ENCODE measurements around the gene CXCR2.

The CXCR2 gene

GRCh38 chr2:218179782-218180181 is 54.0 kb downstream of the CXCR2 start:
- H3K79me2 ChIP-seq, result no peaks in the 10 kb centered on the region
- H3K4me2 ChIP-seq (ENCODE audit: low read length), result no peak overlapping the region
- H3K4me1 ChIP-seq, result peaks cover 3% of the 10 kb centered on the region
- no peak overlapping the region for H2AFZ ChIP-seq
- no peaks in the 10 kb centered on the region for H3K36me3 ChIP-seq (ENCODE audit: control insufficient read depth, insufficient read depth, low read length)
- TF ChIP-seq, protein P1, sequence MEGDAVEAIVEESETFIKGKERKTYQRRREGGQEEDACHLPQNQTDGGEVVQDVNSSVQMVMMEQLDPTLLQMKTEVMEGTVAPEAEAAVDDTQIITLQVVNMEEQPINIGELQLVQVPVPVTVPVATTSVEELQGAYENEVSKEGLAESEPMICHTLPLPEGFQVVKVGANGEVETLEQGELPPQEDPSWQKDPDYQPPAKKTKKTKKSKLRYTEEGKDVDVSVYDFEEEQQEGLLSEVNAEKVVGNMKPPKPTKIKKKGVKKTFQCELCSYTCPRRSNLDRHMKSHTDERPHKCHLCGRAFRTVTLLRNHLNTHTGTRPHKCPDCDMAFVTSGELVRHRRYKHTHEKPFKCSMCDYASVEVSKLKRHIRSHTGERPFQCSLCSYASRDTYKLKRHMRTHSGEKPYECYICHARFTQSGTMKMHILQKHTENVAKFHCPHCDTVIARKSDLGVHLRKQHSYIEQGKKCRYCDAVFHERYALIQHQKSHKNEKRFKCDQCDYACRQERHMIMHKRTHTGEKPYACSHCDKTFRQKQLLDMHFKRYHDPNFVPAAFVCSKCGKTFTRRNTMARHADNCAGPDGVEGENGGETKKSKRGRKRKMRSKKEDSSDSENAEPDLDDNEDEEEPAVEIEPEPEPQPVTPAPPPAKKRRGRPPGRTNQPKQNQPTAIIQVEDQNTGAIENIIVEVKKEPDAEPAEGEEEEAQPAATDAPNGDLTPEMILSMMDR (IDR thresholded peaks at IDR 0.05), result no peak
- no peaks in the 10 kb centered on the region for H3K27me3 ChIP-seq (ENCODE audit: control insufficient read depth, insufficient read depth, low read length)
- no peak overlapping the region for H3K4me3 ChIP-seq (ENCODE audit: low read depth, low read length)
- no peak overlapping the region for H3K27ac ChIP-seq
- H3K9ac ChIP-seq, result no peak overlapping the region
- H3K9me3 ChIP-seq (ENCODE audit: control insufficient read depth, low read length), result no peaks in the 10 kb centered on the region

- no peaks in the 10 kb centered on the region for H3K79me2 ChIP-seq
- TF ChIP-seq, protein P1 (IDR thresholded peaks at IDR 0.05), result no peak
- H3K9ac ChIP-seq, result no peak overlapping the region
- no peak overlapping the region for H3K4me3 ChIP-seq (ENCODE audit: low read depth, low read length)
- no peak overlapping the region for H3K27ac ChIP-seq
- H3K4me2 ChIP-seq (ENCODE audit: low read length), result no peak overlapping the region
- H3K9me3 ChIP-seq (ENCODE audit: control insufficient read depth, low read length), result no peaks in the 10 kb centered on the region
- peaks cover 3% of the 10 kb centered on the region for H3K4me1 ChIP-seq
- no peaks in the 10 kb centered on the region for H3K36me3 ChIP-seq (ENCODE audit: control insufficient read depth, insufficient read depth, low read length)
- no peaks in the 10 kb centered on the region for H3K27me3 ChIP-seq (ENCODE audit: control insufficient read depth, insufficient read depth, low read length)
- H2AFZ ChIP-seq, result peak overlapping the region; percentile 57
Measured at GRCh38 chr2:218180467-218181114, 54.8 kb downstream of the CXCR2 start.

DNA sequence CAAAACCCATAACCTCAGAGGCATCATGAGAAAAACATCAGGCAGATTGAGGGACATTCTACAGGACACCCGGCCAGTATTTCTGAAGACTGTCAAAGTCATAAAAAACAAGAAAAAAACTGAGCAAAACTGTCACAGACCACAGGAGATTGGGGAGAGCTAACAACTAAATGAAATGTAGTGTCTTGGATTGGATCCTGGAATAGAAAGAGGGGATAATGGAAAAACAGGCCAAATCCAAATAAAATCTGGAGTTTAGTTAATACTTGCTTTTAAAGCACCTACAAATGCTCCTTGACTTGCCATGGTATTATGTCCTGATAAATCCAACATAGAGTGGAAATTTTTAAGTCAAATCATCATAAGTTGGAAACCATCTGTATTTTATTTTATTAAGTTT is 58.5 kb downstream of the CXCR2 start:
- no peaks in the 10 kb centered on the region for H3K36me3 ChIP-seq (ENCODE audit: control insufficient read depth, insufficient read depth, low read length)
- no peaks in the 10 kb centered on the region for H3K9me3 ChIP-seq (ENCODE audit: control insufficient read depth, low read length)
- peaks cover 12% of the 10 kb centered on the region for H3K4me1 ChIP-seq
- H3K79me2 ChIP-seq, result no peaks in the 10 kb centered on the region
- no peak overlapping the region for H2AFZ ChIP-seq
- no peak overlapping the region for H3K4me2 ChIP-seq (ENCODE audit: low read length)
- H3K27ac ChIP-seq, result no peak overlapping the region
- TF ChIP-seq, protein P1 (IDR thresholded peaks at IDR 0.05), result no peak
- no peak overlapping the region for H3K4me3 ChIP-seq (ENCODE audit: low read depth, low read length)
- H3K27me3 ChIP-seq (ENCODE audit: control insufficient read depth, insufficient read depth, low read length), result no peaks in the 10 kb centered on the region
- H3K9ac ChIP-seq, result no peak overlapping the region

DNA sequence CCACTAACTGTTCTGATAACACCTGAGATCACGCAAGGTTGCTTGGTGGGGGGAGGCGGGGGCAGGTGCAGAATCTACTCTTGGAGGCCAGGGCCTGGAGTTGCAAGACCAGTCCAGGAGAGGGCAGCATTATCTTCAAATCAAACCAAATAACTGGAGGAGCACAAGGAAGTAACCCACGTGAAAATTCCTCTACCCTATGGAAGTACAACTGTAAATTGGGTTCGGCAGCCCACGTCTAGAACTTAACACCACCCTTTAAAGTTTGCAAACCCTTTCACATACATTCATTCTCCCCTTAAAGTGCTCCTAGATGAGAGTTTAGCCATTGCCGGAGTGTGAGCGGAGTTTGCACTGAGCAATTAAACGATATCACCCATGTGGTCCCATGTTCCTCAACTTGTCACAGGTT is 60.5 kb downstream of the CXCR2 start:
- Histone ChIP-seq H3K27me3 (ENCODE audit: control insufficient read depth, insufficient read depth, low read length) (no peaks in the 10 kb centered on the region), H3K4me1 (peaks cover 9% of the 10 kb centered on the region), H3K4me3 (ENCODE audit: low read depth, low read length) (no peak overlapping the region), H3K4me2 (ENCODE audit: low read length) (no peak overlapping the region), H3K79me2 (no peaks in the 10 kb centered on the region), H2AFZ (peak overlapping the region; percentile 83), H3K27ac (no peak overlapping the region), H3K36me3 (ENCODE audit: control insufficient read depth, insufficient read depth, low read length) (no peaks in the 10 kb centered on the region), H3K9ac (no peak overlapping the region), H3K9me3 (ENCODE audit: control insufficient read depth, low read length) (no peaks in the 10 kb centered on the region)
- TF ChIP-seq, protein P1 (IDR thresholded peaks at IDR 0.05), result peak; percentile 79

All from parathyroid adenoma (tissue), 2 donors.